GM12878 (cell line): ENCODE results near the gene PCTP. TPM values are rescaled to one million over a fixed set of nuclear protein-coding genes. Genes with fewer than 3 reads are reported as not detected.

Source experiments
- ATAC-seq: fragments of 200-7000 bp; cut with Tn5 transposase; 3 replicates; pipeline ENCODE4 v1.9.1; 2020; ENCODE audit warnings: mild to moderate bottlenecking, moderate library complexity
- BruUV-seq: library from RNA; stranded (reverse); fragments of 400-500 nt; replicated peaks from 2 replicates; lab custom pipeline; 2021; lab: Mats Ljungman, UMichigan
- CTCF ChIA-PET: fragments of 300-600 bp; sonication (Branson Sonifier 250); formaldehyde crosslinking; extraction: SDS; loops from one replicate; lab custom pipeline; 2021; ENCODE audit warnings: inconsistent platforms; lab: Yijun Ruan, JAX
- POLR2A ChIA-PET: fragments of 350-600 bp; formaldehyde crosslinking; extraction: SDS; loops from one replicate; lab custom pipeline; 2021; ENCODE audit warnings: inconsistent platforms; lab: Charles Lee
- RAD21 ChIA-PET: fragments of 300-600 bp; sonication (Branson Sonifier 250); formaldehyde crosslinking; loops from one replicate; lab custom pipeline; 2023; ENCODE audit warnings: antibody characterized with exemption; ENCODE audit not compliant: unreplicated experiment; lab: Charles Lee
- SMC1A ChIA-PET: fragments of 300-600 bp; sonication (Branson Sonifier 250); formaldehyde crosslinking; loops from one replicate; lab custom pipeline; 2023; ENCODE audit not compliant: unreplicated experiment, uncharacterized antibody; lab: Charles Lee
- DNase-seq: peaks from one replicate; pipeline ENCODE4 v3.0.0-alpha.2; 2011; ENCODE audit warnings: low read depth, low spot score
- FAIRE-seq: peaks from 3 replicates; lab custom pipeline; 2011; peaks lifted over from hg19 to GRCh38; lab: Jason Lieb, UNC
- H2AFZ ChIP-seq: 2 replicates; pipeline ENCODE4 v1.6.0; 2011; ENCODE audit warnings: low read depth, low read length, control low read depth; ENCODE audit not compliant: control insufficient read depth
- H3K27ac ChIP-seq: 2 replicates; pipeline ENCODE4 v1.5.1; 2011; ENCODE audit warnings: control low read depth; ENCODE audit not compliant: control insufficient read depth, insufficient read depth
- H3K27me3 ChIP-seq, 2 experiments: replicated peaks in 1 of 2; 2 replicates each; pipeline versions ENCODE4 v1.6.0 to v1.6.1; 2011; ENCODE audit warnings: low read length in 1 of 2; ENCODE audit not compliant: control insufficient read depth in 2 of 2, insufficient read depth in 2 of 2
- H3K36me3 ChIP-seq, 2 experiments: 2 replicates each; pipeline ENCODE4 v1.5.1; 2011; ENCODE audit warnings: low read length in 1 of 2; ENCODE audit not compliant: control insufficient read depth in 2 of 2, insufficient read depth in 2 of 2
- H3K4me1 ChIP-seq: 2 replicates; pipeline ENCODE4 v1.6.1; 2011; ENCODE audit warnings: mild to moderate bottlenecking, low read length, moderate library complexity, mixed read lengths; ENCODE audit not compliant: control insufficient read depth, insufficient read depth
- H3K4me2 ChIP-seq: 2 replicates; pipeline ENCODE4 v1.6.0; 2011; ENCODE audit warnings: control low read depth; ENCODE audit not compliant: control insufficient read depth, insufficient read depth
- H3K4me3 ChIP-seq: fragments of 200-600 bp; sonication (generic); 2 replicates; pipeline ENCODE4 v1.5.1; 2016
- H3K79me2 ChIP-seq: 2 replicates; pipeline ENCODE4 v1.6.0; 2011; ENCODE audit warnings: low read length; ENCODE audit not compliant: control insufficient read depth, insufficient read depth
- H3K9ac ChIP-seq: 2 replicates; pipeline ENCODE4 v1.8.0; 2011; ENCODE audit warnings: low read length, control low read depth, mixed read lengths; ENCODE audit not compliant: control insufficient read depth, insufficient read depth
- H3K9me3 ChIP-seq: replicated peaks from 3 replicates; pipeline ENCODE4 v1.5.1; 2011; ENCODE audit warnings: mild to moderate bottlenecking, low read length; ENCODE audit not compliant: control insufficient read depth, insufficient read depth
- H4K20me1 ChIP-seq: 2 replicates; pipeline ENCODE4 v1.6.0; 2011; ENCODE audit not compliant: control insufficient read depth, insufficient read depth
- ASH2L ChIP-seq: fragments of 300-600, 200-600 bp; sonication (generic); IDR thresholded peaks from 2 replicates; pipeline ENCODE4 v1.6.1; 2017; ENCODE audit warnings: low read depth, mild to moderate bottlenecking, borderline replicate concordance
- EZH2 ChIP-seq: IDR thresholded peaks from 2 replicates; pipeline ENCODE4 v1.6.1; 2012; ENCODE audit warnings: low read depth, mild to moderate bottlenecking, control low read depth, inconsistent platforms, low read length, borderline replicate concordance; ENCODE audit not compliant: control insufficient read depth
- MTA2 ChIP-seq: fragments of 450-650 bp; IDR thresholded peaks from 2 replicates; pipeline ENCODE4 v1.6.1; 2016; ENCODE audit warnings: low read depth, mild to moderate bottlenecking, moderate library complexity
- NR2C2 ChIP-seq: IDR thresholded peaks from 2 replicates; pipeline ENCODE4 v1.6.1; 2011; ENCODE audit warnings: borderline replicate concordance, low read depth; ENCODE audit not compliant: control insufficient read depth, insufficient read length
- SMARCA5 ChIP-seq: fragments of 450-650 bp; IDR thresholded peaks from 2 replicates; pipeline ENCODE4 v1.6.1; 2017; ENCODE audit warnings: mild to moderate bottlenecking
- TCF12 ChIP-seq: IDR thresholded peaks from 2 replicates; pipeline ENCODE4 v1.6.1; 2011; ENCODE audit warnings: low read depth, mild to moderate bottlenecking, low read length
- ZNF24 ChIP-seq: fragments of 450-650 bp; IDR thresholded peaks from 2 replicates; pipeline ENCODE4 v1.6.1; 2017; ENCODE audit warnings: antibody characterized with exemption, mild to moderate bottlenecking
- WGBS: methylation state at CpG from one replicate; pipeline ENCODE4 v1.1.6; 2016; ENCODE audit warnings: low lambda C conversion rate; ENCODE audit not compliant: insufficient replicate concordance, insufficient coverage; ENCODE audit errors: missing lambda C conversion rate; 5-methylcytosine and 5-hydroxymethylcytosine counted together
- in situ Hi-C: fragments of 300-500 bp; cut with MboI; formaldehyde crosslinking; loops from 9 replicates; pipeline ENCODE4 v1.14.3; 2018; ENCODE audit warnings: mixed read lengths
- intact Hi-C: fragments of 100-400 bp; cut with micrococcal nuclease; formaldehyde crosslinking; loops from one replicate; pipeline ENCODE4 v1.14.2; 2022; ENCODE audit not compliant: unreplicated experiment
- polyA plus RNA-seq, 11 experiments: library from polyadenylated mRNA; depleted of rRNA in 4 of 11; unstranded in 6 of 11; stranded (reverse) in 5 of 11; fragments of >200 nt; fragmentation: Nextera tagmentation in 4 of 11; fragmentation: Illumina TruSeq in 1 of 11; extraction: Ambion mirVana in 4 of 11; extraction: Trizol in 1 of 11; gene quantifications; 1 replicate in 1 of 11; 2 replicates in 10 of 11; pipeline versions ENCODE4 v1.2.1 to v1.2.3, GENCODE V29; 2011 to 2016; ENCODE audit warnings: inconsistent platforms in 2 of 11, missing spikeins in 2 of 11, low read depth in 1 of 11
- total RNA-seq, 4 experiments: library from RNA; depleted of rRNA in 3 of 4; stranded (reverse); fragments of >200 nt in 3 of 4; fragmentation: Illumina TruSeq in 1 of 4; extraction: Trizol in 1 of 4; gene quantifications; 2 replicates each; pipeline versions ENCODE4 v1.2.1 to v1.2.3, GENCODE V29; 2013 to 2021
- TF ChIP-seq, protein P1 (sequence below): fragments of 450-650 bp; formaldehyde crosslinking; IDR thresholded peaks from 2 replicates; pipeline ENCODE4 v1.4.0; 2022; ENCODE audit warnings: mild to moderate bottlenecking, moderate library complexity
- TF ChIP-seq, protein P2 (sequence below): fragments of 450-650 bp; IDR thresholded peaks from 2 replicates; pipeline ENCODE4 v1.6.1; 2016; ENCODE audit warnings: mild to moderate bottlenecking
- TF ChIP-seq, protein P3 (sequence below): IDR thresholded peaks from 2 replicates; pipeline ENCODE4 v1.6.1; 2012; ENCODE audit warnings: mild to moderate bottlenecking, low read depth, low read length
- TF ChIP-seq, protein P4 (sequence below): fragments of 450-650 bp; IDR thresholded peaks from 2 replicates; pipeline ENCODE4 v1.6.1; 2017; ENCODE audit warnings: mild to moderate bottlenecking, low read depth, inconsistent platforms; ENCODE audit not compliant: poor library complexity, severe bottlenecking

The PCTP gene
- total and polyA plus RNA-seq, 10 of the 15 experiments (the other 5 are each of a cell fraction or from before 2014, with no cell fraction given), result 1.4 to 26.8 (median 3.7) TPM

DNA sequence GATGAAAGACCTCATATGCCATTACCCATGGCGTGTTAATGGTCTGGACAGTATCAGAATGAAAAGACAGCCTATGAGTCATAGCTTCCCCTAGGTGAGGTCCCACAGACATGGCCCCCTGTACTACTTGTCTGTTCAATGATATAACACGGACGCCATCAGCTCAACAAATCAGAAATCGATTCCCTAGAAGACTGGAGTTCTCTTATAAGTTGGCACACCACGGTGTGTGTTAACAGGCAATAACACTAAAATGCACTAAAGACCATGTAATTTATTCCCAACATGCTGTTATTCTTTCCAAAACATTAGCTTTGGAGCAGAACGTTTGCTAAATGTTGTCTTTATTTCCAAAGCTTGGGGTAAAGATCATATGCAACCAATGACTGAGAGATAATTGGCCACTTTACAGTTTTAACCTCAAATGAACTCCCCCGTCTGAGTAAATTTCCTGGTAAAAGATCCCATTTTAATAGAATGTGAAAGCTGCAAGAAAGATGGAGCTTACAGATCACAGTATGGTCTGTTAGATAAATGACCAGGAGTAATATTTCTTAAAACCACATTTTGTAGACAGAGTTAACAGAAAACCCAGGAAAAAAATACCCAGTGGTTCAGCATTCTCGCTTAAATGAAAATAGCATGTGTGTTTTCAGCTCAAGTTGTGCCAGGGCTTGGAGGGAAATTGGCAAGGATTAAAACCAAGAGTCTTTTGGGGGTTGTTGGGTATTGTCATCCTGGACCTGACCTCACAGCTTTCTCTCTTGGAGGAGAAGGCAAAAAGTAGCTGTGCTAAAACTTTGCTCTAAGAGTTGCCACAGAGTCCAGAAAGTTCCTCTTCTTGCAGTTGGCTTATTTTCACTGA lies 65.9 kb downstream of the PCTP start (continued):
- TF ChIP-seq, protein P1, sequence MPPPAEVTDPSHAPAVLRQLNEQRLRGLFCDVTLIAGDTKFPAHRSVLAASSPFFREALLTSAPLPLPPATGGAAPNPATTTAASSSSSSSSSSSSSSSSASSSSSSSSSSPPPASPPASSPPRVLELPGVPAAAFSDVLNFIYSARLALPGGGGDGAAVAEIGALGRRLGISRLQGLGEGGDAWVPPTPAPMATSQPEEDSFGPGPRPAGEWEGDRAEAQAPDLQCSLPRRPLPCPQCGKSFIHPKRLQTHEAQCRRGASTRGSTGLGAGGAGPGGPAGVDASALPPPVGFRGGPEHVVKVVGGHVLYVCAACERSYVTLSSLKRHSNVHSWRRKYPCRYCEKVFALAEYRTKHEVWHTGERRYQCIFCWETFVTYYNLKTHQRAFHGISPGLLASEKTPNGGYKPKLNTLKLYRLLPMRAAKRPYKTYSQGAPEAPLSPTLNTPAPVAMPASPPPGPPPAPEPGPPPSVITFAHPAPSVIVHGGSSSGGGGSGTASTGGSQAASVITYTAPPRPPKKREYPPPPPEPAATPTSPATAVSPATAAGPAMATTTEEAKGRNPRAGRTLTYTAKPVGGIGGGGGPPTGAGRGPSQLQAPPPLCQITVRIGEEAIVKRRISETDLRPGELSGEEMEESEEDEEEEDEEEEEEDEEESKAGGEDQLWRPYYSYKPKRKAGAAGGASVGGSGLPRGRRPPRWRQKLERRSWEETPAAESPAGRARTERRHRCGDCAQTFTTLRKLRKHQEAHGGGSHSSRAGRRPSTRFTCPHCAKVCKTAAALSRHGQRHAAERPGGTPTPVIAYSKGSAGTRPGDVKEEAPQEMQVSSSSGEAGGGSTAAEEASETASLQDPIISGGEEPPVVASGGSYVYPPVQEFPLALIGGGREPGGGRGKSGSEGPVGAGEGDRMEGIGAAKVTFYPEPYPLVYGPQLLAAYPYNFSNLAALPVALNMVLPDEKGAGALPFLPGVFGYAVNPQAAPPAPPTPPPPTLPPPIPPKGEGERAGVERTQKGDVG (CRISPR knock-in tag), result no peak
- no peak for TF ChIP-seq ASH2L
- TF ChIP-seq, all 136 proteins: peak for 0

DNA sequence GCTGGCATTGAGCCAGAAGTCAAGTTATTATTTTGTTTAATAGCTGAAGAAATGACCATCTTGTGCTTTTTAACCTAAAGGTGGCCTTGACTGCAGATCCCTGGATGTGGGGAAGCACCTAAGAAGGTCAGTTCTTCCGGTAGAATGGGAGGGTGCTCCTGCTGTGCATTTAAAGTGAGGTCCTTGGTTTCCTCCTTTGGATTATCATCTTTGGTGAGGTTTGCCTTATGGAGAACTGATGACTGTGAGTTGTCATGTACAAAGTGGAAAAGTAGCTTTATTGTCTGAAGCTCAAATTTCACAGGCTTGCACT lies 66.5 kb downstream of the PCTP start:
- no peak overlapping the region for H3K9ac ChIP-seq
- no TSS peak for BruUV-seq
- TF ChIP-seq, protein P2, sequence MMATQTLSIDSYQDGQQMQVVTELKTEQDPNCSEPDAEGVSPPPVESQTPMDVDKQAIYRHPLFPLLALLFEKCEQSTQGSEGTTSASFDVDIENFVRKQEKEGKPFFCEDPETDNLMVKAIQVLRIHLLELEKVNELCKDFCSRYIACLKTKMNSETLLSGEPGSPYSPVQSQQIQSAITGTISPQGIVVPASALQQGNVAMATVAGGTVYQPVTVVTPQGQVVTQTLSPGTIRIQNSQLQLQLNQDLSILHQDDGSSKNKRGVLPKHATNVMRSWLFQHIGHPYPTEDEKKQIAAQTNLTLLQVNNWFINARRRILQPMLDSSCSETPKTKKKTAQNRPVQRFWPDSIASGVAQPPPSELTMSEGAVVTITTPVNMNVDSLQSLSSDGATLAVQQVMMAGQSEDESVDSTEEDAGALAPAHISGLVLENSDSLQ, result no peak
- TF ChIP-seq, protein P3, sequence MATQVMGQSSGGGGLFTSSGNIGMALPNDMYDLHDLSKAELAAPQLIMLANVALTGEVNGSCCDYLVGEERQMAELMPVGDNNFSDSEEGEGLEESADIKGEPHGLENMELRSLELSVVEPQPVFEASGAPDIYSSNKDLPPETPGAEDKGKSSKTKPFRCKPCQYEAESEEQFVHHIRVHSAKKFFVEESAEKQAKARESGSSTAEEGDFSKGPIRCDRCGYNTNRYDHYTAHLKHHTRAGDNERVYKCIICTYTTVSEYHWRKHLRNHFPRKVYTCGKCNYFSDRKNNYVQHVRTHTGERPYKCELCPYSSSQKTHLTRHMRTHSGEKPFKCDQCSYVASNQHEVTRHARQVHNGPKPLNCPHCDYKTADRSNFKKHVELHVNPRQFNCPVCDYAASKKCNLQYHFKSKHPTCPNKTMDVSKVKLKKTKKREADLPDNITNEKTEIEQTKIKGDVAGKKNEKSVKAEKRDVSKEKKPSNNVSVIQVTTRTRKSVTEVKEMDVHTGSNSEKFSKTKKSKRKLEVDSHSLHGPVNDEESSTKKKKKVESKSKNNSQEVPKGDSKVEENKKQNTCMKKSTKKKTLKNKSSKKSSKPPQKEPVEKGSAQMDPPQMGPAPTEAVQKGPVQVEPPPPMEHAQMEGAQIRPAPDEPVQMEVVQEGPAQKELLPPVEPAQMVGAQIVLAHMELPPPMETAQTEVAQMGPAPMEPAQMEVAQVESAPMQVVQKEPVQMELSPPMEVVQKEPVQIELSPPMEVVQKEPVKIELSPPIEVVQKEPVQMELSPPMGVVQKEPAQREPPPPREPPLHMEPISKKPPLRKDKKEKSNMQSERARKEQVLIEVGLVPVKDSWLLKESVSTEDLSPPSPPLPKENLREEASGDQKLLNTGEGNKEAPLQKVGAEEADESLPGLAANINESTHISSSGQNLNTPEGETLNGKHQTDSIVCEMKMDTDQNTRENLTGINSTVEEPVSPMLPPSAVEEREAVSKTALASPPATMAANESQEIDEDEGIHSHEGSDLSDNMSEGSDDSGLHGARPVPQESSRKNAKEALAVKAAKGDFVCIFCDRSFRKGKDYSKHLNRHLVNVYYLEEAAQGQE, result no peak
- no peak for TF ChIP-seq SMARCA5
- no peak for TF ChIP-seq TCF12
- TF ChIP-seq, protein P4, sequence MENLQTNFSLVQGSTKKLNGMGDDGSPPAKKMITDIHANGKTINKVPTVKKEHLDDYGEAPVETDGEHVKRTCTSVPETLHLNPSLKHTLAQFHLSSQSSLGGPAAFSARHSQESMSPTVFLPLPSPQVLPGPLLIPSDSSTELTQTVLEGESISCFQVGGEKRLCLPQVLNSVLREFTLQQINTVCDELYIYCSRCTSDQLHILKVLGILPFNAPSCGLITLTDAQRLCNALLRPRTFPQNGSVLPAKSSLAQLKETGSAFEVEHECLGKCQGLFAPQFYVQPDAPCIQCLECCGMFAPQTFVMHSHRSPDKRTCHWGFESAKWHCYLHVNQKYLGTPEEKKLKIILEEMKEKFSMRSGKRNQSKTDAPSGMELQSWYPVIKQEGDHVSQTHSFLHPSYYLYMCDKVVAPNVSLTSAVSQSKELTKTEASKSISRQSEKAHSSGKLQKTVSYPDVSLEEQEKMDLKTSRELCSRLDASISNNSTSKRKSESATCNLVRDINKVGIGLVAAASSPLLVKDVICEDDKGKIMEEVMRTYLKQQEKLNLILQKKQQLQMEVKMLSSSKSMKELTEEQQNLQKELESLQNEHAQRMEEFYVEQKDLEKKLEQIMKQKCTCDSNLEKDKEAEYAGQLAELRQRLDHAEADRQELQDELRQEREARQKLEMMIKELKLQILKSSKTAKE, result no peak
- no peak for TF ChIP-seq EZH2
- no peak for TF ChIP-seq ZNF24
- no peak for TF ChIP-seq MTA2
- TF ChIP-seq NR2C2, result no peak

More for the DNA sequence above, 66.5 kb downstream of the PCTP start:
- no peak for ATAC-seq
- intact Hi-C loops, result no loop called here
- ChIA-PET RAD21 (no interaction called here), SMC1A (no interaction called here), CTCF (interaction anchor here (1.6 kb wide), 1 partner anchor 8 kb away, joined by 3 read pairs; no protein-coding TSS in a partner anchor), POLR2A (no interaction called here)
- in situ Hi-C loops, result no loop called here
- no peaks in the 10 kb centered on the region; the same call in 2 of the 3 replicates for H3K9me3 ChIP-seq
- no peak overlapping the region for H3K4me3 ChIP-seq
- no peak overlapping the region for H2AFZ ChIP-seq
- no peaks in the 10 kb centered on the region for H3K4me1 ChIP-seq
- H3K27me3 ChIP-seq, result no peaks in the 10 kb centered on the region
- no peak for FAIRE-seq
- H3K79me2 ChIP-seq, result no peaks in the 10 kb centered on the region
- H4K20me1 ChIP-seq, result no peaks in the 10 kb centered on the region
- H3K27ac ChIP-seq, result no peak overlapping the region
- 14% methylated on average over 1 of the region's 1 CpG for WGBS
- no peak for DNase-seq
- H3K36me3 ChIP-seq, result no peaks in the 10 kb centered on the region
- H3K4me2 ChIP-seq, result no peak overlapping the region
